HT-29 (cell line): Measurements from ENCODE around the gene KCTD20. TPM values are rescaled to one million over a fixed set of nuclear protein-coding genes. Genes with fewer than 3 reads are reported as not detected.
"Not testable (repeated sequence)": the region's sequence is repeated elsewhere in the genome, so short reads cannot be mapped to it uniquely, and the experiment has no call there.

Experiments used
- DNase-seq: peaks from one replicate; pipeline ENCODE4 v3.0.0-alpha.2; 2015; ENCODE audit warnings: low spot score
- total RNA-seq: library from RNA; depleted of rRNA; stranded (reverse); fragments of >200 nt; shearing (Covaris generic); gene quantifications from 2 replicates; pipeline ENCODE4 v1.2.3, GENCODE V29; 2014; rRNA removed

Gene KCTD20
- 15.5 and 16.8 TPM in 2 replicates for total RNA-seq

DNA sequence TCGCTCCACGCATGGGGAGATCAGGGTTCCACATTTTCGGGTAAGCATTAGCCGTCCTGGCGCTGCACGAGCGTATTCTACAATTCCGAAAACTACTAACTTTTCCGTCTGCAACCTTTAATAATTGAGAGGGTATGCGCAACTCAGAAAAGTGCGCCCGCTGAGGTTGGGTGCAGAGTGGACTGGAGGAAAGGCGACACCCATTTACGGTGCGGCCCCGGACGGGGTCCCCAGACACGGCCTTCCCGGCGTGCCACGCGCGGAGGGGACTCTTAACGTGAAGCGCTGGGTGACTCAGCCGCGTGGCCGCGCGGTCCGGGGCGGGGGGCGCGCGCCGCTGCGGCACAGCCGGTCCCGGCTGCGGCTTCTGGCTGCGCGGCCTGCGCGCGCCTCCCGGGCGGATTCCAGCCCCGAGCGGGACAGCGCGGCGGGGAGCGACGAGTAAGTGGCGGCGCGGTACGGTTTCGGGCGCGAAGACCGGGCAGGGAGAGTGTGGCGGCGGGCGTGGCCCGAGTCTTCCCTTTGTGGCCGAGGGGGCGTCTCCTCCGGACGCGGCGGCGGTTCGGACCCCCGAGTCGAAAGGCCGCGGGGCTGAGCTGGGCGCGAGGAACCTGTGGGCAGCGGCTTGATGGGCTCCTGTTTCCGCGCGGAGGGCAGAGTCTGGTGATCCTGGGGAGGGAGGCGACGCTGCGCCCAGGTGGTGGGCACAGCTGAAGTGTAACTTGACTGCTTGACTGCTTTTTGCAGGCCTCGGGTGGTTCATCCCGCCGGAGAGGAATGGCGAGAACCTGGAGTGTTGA lies at the start of gene KCTD20, which contains the start of gene PXT1:
TSS of gene KCTD20 (plus strand) at position 330 of the 800 bp plus-strand sequence. CDS start 27,098 bp downstream, outside the sequence.
TSS of gene PXT1 (minus strand) at position 184 of the 800 bp plus-strand sequence. CDS start 16,772 bp downstream, outside the sequence.
- peak; percentile 90 for DNase-seq

DNA sequence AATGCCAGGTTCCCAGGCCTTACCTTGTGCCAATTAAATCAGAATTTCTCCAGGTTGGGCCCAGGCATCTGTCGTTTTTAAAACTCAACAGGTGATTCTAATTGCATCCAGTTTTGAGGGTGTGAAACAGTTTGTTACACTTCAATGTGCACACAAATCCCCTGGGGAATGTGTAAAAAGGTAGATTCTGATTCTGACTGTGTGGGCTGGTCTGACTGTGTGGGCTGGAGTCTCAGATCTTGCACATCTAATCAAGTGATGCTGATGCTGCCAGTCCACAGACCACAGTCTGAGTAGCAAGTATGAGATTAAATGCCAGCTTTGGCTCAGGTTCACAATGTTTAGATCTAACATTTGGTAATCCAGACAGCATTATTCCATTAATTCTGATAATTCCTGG lies 42.8 kb upstream of the KCTD20 start:
- no peak for DNase-seq

- no peak for DNase-seq
These were observed 40.3 kb upstream of the KCTD20 start for GRCh38 chr6:36402481-36402880.

- no peak for DNase-seq
These were observed 38.6 kb upstream of the KCTD20 start for GRCh38 chr6:36404164-36404563.

- DNase-seq = not testable (repeated sequence)
These were observed 33.1 kb upstream of the KCTD20 start for GRCh38 chr6:36409718-36410117.

DNA sequence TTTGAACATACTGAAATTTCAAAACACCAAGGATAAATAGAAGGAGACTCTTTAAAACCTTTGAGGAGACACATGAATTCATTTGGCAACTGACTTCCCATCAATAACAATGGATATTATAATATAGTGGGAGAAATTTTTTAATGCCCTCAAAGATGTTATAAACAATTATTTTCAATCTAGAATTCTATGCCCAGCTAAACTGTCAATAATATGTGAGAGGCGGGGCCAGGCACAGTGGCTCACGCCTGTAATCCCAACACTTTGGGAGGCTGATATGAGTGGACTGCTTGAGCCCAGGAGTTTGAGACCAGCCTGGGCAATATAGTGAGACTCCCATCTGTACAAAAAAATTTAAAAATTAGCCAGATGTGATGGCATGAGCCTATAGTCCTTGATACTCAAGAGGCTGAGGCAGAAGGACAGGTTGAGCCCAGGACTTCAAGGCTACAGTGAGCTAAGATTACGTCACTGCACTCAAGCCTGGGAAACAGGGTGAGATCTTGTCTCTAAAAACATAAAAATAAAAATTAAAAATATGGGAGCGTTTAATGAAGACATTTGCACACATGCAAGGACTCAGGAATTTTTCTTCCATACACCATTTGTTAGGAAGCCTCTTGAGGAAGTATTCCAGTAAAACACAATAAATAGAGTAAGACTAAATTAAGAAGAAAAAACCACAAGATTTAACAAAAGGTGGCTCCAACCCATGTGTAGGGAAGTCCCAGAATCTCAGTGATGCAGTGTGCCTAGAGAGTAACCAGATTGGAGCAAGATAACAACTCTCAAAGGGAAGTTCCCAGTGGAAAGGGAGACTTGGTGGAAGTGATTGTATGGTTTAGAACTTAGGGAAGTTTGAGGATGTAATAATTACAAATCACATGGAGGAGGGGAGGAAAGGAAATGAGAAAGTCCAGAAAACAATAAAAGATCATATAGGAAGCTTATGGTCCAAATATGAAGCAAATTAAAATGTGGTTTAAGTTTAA lies 29.0 kb upstream of the KCTD20 start:
- no peak for DNase-seq

DNA sequence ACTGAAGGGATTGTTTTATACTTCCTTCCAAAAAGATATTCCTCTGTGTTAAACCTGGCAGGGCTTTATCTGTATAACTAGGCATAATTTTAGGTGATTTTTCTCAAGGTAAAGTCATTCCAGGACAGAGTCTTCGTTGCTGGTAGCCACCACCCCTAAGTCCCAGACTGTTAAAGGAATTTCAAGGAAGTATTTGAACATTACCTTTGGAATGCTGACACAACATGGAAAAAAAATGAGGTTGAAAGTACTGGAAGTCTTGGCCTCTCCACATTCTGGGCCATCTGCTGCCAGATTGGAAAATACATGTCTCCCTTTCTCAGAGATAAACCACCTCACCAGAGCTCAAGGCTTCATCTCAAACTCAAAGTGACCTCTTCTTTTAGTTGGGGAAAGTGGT lies 28.3 kb upstream of the KCTD20 start:
- DNase-seq = no peak

GRCh38 chr6:36418558-36418957 lies 24.2 kb upstream of the KCTD20 start:
- no peak for DNase-seq

DNA sequence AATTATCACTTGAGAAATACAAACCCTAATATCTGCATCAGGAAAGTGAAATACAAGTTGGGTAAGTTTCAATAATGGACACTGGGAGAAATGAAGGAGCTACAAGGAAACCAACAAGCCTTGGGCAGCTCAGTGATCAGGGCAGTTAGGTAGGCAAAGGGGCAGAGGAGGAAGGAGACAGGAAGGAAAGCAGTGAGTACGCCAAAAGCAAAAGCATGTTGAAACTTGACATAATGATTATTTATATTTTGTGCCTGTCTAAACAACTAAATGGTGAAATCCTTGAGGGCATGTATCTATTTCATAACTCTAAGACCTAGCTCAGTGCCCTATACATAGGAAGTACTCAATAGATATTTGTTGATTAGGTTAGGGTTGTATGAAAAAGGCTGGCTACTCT lies 23.5 kb upstream of the KCTD20 start:
- no peak for DNase-seq

DNA sequence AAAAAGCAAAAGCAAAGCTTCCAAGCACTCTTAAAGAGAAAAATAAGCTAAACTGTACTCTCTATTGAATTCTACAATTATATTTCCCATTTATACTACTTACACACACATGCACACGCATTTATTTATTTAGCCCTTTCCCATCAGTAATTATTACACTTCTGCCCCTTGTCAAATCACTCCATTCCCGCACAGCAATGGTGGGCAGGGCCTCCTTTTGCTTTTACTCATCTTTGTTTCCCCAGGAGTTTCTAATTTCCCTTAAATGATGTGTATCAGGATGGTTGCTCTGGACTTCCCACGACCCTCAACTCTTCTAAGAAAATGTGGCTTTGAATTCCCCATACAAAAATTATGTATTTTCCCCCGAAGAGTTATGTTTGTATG lies 20.1 kb upstream of the KCTD20 start:
- DNase-seq = no peak

DNA sequence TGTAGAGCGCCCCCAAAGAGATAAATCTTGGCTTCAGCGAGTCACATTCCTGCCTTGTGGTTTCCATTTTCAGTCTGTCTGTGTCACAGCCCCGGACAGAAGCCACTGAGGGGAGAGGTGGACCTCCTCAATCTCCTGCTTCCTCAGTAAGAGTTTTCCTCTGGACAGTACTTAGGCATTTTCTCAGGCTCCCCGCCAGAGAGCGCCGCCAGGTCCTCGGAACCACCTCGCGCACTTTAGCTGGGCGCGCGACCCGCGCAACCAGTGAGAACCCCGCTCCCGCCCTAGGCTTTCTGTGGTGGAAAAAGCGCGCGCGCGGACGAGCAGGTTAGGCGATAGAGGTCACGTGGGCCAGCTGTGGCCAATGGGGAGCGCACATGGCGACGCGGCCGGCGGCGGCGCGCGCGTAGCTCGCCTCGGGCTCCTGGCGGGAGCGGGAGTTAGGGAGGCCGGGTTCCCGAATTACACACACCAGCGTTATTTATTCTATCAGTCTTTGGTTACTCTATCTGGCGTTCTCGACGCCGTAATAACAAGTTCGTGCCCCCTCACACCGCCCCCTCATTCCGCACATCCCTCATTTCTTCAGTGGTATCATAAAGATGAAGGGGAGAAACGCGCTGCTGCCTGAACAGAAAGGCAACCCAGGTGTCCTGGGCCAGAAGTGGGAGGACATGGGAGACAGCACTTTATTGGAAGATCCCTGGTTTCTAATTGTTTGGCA lies 19.5 kb upstream of the KCTD20 start:
- DNase-seq = peak; percentile 99

DNA sequence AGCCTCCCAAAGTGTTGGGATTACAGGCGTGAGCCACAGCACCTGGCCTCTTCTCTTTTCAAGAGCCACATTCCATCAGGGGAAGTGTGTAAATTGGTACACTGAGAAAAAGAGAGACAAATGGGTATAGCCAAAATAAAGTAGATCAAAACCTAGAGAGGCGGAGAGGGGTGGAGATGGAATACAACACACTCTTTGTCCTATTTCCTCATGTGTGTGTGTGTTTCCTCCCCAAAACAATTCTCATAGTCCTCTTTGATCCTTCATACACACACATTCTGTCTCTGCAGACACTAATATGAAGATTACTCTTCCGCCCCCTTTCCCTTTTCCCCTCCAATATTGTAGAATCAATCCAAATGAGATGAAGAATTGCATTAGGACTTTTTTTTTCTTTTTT lies 16.2 kb upstream of the KCTD20 start:
- no peak for DNase-seq

DNA sequence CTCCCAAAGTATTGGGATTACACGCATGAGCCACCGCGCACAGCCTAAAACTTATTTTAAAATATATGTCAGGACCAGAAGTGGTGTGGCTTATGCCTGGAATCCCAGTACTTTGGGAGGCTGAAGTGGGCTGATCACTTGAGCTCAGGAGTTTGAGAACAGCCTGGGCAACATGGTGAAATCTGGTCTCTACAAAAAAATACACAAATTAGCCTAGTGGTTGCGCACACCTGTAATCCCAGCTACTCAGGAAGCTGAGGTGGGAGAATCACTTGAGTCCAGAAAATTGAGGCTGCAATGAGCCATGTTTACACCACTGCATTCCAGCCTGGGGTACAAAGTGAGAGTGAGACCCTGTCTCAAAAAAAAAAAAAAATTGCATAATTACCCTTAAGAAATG lies 13.9 kb upstream of the KCTD20 start:
- DNase-seq = no peak

GRCh38 chr6:36430351-36430750 lies 12.4 kb upstream of the KCTD20 start:
- no peak for DNase-seq

DNA sequence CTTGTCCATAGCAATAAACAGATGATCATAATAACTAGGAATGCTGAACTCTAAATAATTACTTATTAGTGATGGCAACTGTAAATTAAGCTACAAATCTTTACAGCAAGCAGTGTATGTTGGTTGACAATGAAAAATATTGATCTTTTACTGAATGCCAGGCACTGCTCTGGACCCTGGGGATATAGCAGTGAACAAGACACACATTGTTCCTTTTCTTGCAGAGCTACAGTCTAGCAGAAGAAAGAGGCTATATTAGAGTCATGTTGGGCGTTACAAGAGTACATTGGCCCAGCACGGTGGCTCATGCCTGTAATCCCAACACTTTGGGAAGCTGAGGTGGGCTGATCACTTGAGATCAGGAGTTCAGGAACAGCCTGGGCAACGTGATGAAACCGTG lies 11.6 kb upstream of the KCTD20 start:
- DNase-seq = no peak

- no peak for DNase-seq
These were observed 10.6 kb upstream of the KCTD20 start for GRCh38 chr6:36432151-36432671.

DNA sequence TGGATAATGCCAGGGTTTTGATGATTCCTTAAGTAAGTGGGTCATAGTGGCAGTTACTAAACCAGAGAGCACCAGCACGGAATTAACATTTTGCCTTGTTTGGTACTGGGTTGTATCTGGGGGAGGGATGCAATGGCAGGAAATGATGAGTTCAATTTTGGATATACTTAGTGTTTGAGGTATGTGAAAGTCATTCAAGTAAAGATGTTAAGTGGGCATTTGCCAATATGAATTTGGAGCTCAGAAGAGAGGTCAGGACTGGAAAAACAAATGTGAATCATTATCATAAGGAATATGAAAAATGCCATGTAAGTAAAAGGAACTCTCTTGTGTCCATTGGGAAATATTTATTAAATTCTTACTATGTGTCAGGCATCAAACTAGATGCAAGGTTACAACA lies 6.3 kb upstream of the KCTD20 start:
- DNase-seq = no peak

DNA sequence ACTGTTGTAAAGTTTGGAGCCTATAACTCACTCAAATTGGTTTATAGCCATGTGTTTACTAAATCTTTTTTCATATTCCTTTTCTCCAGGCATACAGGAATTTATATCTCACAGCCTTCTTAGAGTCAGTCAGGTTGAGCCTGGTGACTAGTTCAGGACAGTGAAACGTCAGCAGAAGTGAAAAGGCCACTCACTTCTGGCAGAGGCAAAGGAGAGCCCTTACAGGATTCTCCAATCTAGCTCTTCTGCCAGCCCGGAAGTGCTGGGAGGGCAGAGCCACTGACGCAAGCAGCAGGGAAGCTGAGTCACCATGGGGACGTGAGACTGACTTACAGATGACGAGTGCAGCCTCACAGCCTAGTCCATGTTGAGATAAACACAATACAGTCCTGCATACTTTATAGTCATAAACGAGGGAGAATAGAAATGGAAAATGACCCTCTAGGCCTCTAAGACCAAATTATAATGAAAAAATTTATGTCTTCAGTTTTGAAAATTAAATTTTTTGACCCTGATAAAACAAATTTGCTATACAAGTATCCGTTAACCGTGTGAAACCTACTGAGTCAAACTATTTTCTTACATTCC lies 1.4 kb upstream of the KCTD20 start:
- peak; percentile 96 for DNase-seq

DNA sequence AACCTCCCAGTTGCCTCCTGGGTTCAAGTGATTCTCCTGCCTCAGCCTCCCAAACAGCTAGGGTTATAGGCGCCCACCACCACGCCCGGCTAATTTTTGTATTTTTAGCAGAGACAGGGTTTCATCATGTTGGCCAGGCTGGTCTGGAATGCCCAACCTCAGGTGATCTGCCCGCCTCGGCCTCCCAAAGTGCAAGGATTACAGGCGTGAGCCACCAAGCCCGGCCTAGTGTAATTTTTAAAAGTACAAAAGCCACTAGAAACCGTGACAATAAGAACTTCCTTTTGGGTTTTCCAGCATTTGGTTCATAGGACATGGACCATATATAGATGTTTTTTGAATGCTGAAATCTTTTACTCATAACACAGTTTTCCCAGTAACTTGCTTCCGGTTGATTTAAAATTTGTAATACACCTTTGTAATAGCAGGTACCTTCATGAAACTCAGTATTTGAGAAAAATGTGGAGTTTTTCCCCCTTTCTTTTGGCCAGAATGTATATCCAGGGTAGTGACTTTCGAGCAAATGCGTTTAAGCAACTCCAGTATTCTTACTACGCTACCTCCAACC lies 613 bp upstream of the KCTD20 start:
- DNase-seq = no peak
